Measurements from ENCODE around the gene KCNQ1.

DNA sequence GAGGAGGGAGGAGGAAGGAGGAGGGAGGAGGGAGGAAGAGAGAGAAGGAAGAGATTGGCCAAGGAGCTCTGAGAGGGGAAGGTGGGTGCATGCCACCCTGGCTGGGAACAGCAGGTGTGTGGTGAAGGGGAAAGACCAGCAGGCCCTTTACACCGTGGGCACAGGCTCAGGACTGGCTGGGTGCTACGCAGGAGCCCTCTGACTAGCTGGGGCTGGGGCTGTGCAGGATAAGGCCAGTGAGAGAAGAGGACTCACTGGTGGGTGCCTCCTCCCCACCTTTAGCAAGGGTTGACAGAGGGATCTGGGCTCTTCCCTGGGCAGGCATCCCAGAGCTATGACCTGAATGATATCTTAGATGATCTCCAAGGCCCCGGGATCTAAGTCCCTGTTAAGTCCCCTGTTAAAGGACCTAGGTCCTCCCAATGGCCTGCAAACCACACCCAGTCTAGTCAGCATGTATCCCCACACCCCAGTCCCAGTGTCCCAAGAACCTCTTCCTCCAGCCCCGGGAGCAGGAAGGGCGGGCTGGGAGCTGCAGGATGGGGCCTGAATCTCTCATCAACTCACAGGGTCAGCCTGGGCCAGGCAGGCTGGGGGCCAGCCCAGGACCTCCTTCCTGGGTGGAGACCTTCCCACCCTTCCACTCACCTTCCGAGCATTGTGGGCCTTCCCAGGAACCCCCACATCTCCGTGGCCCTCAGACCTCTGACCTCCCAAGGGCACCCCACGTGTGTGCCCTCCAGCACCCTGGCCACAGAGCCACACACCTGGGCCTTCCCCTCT is 385.4 kb downstream of the KCNQ1 start:
- TF ChIP-seq, protein P1, sequence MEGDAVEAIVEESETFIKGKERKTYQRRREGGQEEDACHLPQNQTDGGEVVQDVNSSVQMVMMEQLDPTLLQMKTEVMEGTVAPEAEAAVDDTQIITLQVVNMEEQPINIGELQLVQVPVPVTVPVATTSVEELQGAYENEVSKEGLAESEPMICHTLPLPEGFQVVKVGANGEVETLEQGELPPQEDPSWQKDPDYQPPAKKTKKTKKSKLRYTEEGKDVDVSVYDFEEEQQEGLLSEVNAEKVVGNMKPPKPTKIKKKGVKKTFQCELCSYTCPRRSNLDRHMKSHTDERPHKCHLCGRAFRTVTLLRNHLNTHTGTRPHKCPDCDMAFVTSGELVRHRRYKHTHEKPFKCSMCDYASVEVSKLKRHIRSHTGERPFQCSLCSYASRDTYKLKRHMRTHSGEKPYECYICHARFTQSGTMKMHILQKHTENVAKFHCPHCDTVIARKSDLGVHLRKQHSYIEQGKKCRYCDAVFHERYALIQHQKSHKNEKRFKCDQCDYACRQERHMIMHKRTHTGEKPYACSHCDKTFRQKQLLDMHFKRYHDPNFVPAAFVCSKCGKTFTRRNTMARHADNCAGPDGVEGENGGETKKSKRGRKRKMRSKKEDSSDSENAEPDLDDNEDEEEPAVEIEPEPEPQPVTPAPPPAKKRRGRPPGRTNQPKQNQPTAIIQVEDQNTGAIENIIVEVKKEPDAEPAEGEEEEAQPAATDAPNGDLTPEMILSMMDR (IDR thresholded peaks at IDR 0.05) = no peak
- TF ChIP-seq, protein P2, sequence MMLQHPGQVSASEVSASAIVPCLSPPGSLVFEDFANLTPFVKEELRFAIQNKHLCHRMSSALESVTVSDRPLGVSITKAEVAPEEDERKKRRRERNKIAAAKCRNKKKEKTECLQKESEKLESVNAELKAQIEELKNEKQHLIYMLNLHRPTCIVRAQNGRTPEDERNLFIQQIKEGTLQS (CRISPR knock-in tag; conservative IDR thresholded peaks at IDR 0.05) = no peak
- TF ChIP-seq ZNF121 (CRISPR knock-in tag; IDR thresholded peaks at IDR 0.05) (no peak), NFYB (CRISPR knock-in tag; conservative IDR thresholded peaks at IDR 0.05; ENCODE audit: low read depth) (no peak), HMGA2 (CRISPR knock-in tag; IDR thresholded peaks at IDR 0.05) (no peak)
- TF ChIP-seq, protein P3, sequence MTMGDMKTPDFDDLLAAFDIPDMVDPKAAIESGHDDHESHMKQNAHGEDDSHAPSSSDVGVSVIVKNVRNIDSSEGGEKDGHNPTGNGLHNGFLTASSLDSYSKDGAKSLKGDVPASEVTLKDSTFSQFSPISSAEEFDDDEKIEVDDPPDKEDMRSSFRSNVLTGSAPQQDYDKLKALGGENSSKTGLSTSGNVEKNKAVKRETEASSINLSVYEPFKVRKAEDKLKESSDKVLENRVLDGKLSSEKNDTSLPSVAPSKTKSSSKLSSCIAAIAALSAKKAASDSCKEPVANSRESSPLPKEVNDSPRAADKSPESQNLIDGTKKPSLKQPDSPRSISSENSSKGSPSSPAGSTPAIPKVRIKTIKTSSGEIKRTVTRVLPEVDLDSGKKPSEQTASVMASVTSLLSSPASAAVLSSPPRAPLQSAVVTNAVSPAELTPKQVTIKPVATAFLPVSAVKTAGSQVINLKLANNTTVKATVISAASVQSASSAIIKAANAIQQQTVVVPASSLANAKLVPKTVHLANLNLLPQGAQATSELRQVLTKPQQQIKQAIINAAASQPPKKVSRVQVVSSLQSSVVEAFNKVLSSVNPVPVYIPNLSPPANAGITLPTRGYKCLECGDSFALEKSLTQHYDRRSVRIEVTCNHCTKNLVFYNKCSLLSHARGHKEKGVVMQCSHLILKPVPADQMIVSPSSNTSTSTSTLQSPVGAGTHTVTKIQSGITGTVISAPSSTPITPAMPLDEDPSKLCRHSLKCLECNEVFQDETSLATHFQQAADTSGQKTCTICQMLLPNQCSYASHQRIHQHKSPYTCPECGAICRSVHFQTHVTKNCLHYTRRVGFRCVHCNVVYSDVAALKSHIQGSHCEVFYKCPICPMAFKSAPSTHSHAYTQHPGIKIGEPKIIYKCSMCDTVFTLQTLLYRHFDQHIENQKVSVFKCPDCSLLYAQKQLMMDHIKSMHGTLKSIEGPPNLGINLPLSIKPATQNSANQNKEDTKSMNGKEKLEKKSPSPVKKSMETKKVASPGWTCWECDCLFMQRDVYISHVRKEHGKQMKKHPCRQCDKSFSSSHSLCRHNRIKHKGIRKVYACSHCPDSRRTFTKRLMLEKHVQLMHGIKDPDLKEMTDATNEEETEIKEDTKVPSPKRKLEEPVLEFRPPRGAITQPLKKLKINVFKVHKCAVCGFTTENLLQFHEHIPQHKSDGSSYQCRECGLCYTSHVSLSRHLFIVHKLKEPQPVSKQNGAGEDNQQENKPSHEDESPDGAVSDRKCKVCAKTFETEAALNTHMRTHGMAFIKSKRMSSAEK (CRISPR knock-in tag; IDR thresholded peaks at IDR 0.05; ENCODE audit: borderline replicate concordance) = no peak
- TF ChIP-seq, protein P4, sequence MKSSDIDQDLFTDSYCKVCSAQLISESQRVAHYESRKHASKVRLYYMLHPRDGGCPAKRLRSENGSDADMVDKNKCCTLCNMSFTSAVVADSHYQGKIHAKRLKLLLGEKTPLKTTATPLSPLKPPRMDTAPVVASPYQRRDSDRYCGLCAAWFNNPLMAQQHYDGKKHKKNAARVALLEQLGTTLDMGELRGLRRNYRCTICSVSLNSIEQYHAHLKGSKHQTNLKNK (CRISPR knock-in tag; IDR thresholded peaks at IDR 0.05) = no peak
- TF ChIP-seq, protein P5, sequence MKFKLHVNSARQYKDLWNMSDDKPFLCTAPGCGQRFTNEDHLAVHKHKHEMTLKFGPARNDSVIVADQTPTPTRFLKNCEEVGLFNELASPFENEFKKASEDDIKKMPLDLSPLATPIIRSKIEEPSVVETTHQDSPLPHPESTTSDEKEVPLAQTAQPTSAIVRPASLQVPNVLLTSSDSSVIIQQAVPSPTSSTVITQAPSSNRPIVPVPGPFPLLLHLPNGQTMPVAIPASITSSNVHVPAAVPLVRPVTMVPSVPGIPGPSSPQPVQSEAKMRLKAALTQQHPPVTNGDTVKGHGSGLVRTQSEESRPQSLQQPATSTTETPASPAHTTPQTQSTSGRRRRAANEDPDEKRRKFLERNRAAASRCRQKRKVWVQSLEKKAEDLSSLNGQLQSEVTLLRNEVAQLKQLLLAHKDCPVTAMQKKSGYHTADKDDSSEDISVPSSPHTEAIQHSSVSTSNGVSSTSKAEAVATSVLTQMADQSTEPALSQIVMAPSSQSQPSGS (CRISPR knock-in tag; IDR thresholded peaks at IDR 0.05; ENCODE audit: borderline replicate concordance, low read depth) = no peak
- TF ChIP-seq, protein P6, sequence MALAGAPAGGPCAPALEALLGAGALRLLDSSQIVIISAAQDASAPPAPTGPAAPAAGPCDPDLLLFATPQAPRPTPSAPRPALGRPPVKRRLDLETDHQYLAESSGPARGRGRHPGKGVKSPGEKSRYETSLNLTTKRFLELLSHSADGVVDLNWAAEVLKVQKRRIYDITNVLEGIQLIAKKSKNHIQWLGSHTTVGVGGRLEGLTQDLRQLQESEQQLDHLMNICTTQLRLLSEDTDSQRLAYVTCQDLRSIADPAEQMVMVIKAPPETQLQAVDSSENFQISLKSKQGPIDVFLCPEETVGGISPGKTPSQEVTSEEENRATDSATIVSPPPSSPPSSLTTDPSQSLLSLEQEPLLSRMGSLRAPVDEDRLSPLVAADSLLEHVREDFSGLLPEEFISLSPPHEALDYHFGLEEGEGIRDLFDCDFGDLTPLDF (CRISPR knock-in tag; IDR thresholded peaks at IDR 0.05) = no peak
- TF ChIP-seq, protein P7, sequence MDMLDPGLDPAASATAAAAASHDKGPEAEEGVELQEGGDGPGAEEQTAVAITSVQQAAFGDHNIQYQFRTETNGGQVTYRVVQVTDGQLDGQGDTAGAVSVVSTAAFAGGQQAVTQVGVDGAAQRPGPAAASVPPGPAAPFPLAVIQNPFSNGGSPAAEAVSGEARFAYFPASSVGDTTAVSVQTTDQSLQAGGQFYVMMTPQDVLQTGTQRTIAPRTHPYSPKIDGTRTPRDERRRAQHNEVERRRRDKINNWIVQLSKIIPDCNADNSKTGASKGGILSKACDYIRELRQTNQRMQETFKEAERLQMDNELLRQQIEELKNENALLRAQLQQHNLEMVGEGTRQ (CRISPR knock-in tag; IDR thresholded peaks at IDR 0.05) = no peak
- TF ChIP-seq, protein P8, sequence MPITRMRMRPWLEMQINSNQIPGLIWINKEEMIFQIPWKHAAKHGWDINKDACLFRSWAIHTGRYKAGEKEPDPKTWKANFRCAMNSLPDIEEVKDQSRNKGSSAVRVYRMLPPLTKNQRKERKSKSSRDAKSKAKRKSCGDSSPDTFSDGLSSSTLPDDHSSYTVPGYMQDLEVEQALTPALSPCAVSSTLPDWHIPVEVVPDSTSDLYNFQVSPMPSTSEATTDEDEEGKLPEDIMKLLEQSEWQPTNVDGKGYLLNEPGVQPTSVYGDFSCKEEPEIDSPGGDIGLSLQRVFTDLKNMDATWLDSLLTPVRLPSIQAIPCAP (CRISPR knock-in tag; IDR thresholded peaks at IDR 0.05) = no peak

Measured in WTC11 (cell line).